ENCODE measurements around the gene SND1.
"Not testable (repeated sequence)": the region's sequence is repeated elsewhere in the genome, so short reads cannot be mapped to it uniquely, and the experiment has no call there.

Gene SND1

DNA sequence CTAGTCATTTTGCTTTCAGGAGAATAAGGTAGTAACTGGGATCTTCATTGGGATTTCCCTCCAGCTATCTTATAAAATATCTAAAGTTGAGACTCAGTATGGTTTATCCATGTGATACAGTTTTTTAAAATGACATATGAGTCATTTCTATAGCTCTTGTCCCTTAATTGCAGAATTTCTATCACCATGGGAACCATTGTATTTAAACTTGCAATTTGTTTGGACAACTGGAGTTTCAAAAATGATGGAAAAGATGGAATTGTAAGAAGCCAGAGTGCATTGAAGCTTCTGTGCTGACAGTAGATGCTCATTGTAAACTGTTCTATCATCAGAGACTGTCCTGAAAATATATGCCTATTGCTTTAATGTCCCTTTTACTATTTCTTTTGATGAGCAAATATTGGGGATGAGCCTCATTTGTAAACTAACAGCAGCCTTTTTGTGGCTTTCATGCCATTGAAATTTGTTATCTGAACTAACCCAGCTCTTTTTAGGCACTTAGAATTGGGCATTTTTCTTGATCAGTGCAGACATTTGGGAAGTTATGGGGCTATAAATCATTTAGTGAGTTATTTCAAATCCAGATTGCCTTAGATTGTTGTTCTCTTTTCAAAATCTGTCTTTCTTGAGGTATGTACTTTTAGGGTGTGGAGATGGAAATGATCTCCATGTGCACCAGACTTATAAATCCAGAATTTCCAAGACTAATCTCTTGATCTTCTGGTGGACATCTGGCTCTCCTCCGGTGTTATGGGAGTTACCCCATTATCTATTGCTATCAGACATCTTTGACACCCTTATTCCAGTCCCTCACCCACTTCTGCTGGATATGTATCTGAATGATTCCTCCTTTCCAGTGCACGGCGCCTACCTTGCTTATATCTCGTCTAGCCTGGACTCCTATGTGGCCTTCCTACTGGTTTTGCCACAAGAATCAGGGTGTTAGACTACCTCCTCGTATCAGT, 159.0 kb downstream of the SND1 start:
- no peak for DNase-seq

DNA sequence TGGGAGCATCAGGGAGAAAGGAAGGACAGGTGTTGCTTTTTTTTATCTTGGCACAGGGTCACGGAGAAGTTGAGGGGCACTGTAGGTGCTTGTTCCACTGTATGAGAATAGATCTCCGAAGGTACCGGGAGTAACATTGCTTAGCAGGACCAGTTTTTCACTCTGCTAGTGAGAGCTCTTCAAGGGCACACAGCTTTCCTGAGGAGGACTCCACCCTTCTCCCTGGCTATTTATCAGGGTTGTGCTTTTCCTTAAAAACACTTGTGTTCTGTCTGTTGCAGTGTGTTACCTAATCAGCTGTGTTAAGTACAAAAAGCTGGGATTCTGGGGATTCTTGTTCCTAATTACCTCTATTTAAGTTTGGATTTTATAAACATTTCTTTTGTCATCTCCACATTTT, 160.5 kb downstream of the SND1 start:
- no peak for DNase-seq

DNA sequence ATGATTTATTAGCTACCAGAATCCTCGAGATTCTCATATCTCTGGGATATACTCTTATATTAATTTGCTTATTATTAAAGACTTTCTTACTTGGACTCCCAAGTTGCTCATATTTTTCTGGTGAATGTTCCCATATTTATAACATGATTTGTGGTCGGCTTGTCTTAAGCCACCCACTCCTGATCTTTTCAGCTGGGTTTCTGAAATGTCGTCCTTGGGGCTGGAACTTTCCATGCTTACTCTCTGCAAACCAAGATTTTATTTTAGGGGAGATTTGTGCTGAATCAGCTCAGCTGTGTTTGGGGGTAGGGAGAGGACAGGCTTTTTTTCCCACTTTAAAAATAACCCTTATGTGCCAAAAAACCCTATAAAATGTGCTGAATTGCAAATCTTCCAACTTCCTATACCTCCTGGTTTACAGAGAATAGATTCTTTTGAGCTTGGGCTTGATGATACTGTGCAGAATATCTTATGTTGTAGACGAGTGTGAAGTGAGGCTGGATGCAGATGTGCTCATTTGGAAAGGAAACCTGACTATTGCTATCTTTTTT, 162.1 kb downstream of the SND1 start:
- no peak for DNase-seq

DNA sequence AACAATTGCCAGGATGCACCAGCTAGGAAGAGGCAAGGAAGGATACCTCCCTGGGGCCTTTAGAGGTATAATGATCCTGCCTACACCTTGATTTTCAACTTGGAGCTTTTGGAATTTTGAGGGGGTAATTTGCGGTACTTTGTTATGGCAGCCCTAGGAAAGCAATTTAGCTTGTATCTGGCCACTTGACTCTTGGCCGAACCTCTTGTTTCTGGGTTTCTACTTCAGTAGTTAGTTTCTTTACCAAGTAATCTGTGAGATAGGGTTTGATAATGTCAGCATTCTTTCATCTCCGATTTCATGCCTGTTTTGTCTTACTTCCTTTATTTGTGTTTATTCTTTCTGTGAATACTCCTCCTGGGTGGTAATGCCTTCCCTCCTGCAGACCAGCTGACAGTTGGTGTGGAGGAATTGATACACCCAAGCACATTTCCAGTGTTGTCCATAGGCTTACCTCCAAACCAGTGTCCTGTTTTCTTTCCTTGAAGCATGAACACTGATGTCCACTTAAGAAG, 163.7 kb downstream of the SND1 start:
- no peak for DNase-seq

DNA sequence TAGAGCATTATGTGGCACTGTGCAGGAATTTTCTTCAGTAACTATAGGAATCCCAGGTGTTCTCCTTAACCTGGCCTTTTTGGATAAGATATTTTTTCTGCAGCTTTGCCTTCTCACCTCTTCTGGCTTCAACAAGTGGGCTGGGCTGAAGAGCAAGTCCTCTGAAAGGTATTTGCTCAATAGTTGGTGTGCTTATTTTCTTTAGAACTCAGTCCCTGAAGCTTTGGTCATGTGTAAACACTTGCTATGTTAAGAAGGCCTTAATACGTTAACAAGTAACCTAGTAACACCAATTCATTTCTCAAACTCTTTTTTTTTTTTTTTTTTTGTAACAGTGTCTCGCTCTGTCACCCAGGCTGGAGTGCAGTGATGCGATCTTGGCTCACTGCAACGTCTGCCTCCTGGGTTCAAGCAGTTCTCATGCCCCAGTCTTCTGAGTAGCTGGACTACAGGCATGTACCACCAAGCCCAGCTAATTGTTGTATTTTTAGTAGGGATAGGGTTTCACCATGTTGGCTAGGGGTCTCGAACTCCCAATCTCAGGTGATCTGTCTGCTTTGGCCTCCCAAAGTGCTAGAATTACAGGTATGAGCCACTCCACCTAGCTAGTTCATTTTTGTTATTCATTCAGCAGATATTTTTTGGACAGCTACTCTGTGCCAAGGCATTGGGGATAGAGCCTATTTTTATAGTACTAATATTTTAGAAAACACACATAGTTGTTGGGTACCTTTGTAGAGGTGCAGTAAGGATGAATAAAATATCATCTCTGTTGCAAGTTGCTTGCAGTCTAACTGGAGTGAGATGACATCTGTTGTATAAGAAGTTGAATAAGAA, 164.6 kb downstream of the SND1 start:
- no peak for DNase-seq

DNA sequence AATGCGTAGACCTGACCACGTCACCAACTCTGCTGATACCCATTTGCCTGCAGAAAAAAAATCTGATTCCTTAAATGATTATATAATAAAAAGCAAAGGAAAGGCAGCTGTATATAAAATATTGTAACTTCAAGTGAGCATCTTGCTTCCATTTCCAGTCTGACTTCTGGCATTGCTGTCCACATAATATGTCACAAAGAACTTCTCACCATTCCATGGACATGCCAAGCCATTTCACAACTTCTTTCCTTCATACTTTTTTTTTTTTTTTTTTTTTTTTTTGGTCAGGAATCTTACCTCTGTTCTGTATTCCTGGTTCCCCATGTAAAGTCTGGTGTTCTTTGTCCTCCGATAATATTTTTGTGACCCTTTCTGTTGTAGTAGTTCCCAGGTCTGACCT, 165.5 kb downstream of the SND1 start:
- no peak for DNase-seq

DNA sequence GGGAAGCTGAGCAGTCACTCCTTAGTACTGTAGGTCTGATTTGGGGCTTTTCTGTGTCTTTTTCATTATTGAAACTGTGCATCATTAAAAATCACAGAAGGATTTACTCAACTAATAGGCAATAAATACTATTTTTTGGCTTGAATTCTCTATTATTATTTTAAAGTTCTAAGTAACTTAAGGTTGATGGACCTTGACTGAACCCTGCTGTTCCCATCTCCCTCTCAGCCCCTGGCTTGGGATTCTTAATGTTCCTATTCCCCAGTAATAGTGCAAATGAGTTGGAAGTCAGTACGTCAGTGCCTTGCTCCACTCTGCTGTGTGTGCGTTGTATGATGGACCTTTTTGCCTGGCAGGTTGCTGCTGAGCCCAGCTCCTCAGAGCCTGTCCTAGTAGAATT, 166.3 kb downstream of the SND1 start:
- DNase-seq: no peak

DNA sequence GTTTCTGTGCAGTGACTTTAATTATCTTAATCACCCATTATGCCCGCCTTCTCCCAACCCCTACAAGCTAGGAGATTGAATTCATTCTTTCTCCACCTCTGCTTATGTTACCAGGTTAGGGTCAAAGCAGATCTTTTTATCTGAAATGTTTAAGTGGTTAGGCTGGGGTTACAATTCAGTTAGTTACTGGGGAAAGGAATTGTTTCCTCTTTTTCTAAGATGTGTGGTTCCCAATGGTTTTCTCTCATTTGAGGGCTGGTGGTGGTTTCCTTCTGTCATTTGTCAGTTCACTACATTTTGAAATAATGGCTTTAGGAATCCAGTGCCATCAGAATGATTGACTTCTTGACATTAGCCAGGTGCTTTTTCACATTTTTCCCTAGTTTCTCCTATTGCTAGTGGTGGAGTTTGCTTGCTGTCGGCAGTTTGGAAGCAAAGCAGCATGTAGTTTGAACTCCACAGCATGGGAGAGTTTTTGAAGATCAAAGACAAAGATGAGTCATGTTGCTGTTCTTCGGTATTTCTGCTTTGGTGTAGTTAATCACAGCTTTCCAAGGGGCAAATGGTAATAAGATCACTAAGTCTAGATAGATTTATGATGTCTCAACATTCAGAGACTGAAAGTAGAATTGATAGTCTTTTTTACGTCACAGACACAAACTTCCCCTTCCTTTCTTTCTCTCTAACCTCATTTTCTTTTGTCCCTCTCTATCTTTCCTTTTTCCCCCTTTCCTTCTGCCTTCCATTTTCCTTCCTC, 168.2 kb downstream of the SND1 start:
- DNase-seq: no peak

DNA sequence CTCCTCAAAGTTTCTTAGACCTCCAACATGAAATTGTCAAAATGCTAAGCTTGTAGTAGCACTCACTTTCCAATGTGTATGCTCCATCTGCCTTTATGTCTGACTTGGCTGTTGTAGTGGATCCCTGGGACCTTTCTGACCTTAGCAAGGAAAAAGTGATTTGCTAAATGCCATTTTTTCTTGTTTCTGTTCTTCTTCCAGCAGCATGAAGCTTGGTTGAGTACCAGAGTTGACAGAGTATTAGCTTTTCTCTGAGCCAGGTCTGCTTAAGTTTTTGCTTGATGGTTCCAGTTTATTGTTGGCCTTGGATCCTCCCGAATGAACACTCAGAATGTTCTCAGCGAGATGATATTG, 168.7 kb downstream of the SND1 start:
- no peak for DNase-seq

DNA sequence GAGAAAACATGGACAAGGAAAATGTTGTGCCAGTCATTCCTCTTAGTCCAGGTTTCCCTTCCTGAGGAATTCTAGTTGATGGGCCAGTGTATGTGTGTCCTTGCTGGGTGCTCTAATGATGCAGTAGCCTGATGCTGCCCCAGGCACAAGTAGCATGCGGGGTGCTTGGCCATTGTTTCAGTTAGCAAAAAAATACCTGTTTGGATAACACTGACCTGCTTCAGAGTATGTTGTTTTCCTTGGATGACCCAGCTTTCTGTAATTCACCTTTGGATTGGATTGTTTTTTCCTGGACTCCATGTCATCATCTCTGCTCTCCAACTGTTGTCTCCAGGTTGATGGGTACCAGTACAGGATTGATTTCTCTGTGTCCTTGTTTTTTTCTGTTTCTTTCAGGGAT, 169.2 kb downstream of the SND1 start:
- DNase-seq: no peak

DNA sequence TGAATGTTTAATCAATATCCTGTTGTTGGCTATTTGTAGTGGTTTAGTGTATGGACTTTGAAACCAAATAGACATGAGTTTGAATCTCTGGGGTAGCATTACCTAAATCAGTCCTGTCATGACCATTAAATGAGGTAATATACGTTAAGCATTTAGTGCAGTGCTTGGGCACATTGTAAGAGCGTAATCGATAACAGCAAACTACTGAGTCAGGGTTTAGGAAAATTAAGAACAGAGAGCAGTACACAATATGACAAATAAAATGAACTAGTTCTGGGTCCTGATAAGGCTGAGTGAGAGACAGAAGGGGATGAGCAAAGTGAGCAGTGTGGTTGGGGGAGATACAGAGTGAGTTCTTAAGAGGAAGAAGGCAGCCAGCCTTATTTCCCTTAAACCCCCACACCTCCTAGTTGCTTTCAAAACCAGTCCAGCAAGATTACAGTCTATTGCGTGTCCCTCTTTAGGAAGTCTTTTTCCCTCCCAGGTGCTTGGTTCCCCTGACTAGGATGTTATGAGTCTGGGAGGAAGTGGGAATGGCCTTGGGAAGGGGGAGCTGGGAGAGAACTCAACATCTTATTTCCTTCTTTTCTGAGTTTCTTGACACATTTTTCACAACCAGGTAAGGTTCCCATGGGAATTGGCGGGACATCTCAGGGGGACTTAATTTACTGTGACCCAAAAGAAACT, 171.0 kb downstream of the SND1 start:
- no peak for DNase-seq

DNA sequence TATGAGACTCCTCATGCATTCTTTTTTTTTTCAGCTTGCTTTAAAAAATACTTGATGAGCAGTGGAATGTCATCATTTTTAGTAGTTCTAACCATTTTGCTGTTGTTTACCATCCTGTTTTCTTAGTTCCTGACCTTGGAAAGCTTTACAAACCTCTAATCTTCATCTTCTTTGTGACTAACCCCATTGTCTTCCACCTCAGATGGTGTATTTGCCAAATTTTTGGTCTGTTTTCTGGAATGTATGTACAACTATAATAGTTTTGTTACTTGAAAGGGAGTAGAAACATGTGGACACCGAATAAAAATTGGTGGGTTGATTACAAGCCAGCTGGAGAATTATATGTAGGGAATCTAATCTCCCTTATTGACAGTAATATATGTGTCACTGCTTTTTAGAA, 172.7 kb downstream of the SND1 start:
- no peak for DNase-seq

DNA sequence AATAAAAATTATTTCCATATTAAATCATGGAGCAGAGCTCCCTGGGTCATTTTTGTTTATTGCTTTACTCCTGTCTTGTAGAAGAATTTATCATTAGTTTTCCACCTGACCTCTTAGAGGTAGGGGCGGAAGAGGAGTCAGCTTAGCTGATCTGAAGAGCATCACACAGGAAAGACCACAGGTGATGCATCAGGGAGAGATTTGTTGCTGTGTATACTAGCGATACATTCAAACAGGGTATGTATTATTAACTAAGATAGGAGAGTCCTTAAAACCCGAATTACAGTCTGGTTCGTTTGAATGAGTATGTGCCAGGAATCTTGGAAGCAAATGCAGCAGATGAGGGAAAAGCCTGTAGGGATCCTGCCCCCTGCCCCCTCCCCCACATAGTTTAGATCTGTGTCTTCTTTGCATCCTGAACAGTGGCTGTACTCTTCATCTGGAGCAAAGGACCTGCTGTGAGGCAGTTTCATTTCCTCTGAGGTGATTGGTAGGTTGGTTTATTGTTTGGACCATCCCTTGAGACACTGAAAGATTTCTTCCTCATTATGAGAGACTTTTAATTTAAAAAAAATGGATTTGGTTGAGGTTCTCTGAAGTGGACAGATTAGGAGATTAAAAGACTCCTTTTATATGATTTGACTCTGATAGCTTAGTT, 177.0 kb downstream of the SND1 start:
- DNase-seq: no peak

DNA sequence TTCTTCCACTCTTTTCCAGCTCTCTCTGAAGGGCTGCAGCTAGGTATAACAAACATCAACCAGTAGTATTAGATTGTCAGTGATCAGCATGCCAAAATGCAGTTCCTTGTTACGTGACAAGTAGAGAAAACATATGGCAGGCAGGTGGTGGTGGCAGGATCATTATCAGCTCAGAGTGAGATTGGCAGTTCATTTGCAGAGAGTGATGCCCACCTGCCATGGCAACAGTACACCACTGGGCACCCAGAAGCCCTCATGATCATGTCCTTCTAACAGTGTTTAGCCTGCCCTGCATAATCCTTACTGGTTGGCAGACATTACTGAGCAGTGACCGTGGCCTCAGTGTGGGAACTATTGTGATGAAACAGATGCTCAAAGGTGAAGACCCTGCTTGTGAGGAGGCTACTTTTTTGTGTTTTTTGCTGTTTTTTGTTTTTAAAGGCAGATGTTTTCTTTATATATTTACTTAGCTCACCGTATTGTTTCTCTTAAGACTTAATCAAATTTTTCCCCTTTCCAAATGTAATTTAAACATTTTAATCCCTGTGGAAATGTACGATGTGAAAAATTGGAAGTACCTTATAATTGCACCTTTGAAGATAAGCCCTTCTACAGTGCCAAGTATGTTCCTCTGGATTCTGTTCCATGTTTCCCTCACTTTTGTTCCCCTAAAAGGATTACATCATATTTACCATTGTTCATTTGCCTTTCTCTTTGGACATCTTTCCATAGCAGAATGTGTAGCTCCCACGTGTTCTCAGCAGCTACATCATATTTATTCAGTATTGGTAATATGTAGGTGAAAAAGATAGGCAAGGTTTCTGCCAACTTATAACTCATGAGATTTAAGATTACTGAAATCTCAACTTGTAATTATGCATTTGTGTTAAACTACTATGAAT, 179.6 kb downstream of the SND1 start:
- DNase-seq: peak; percentile 57

DNA sequence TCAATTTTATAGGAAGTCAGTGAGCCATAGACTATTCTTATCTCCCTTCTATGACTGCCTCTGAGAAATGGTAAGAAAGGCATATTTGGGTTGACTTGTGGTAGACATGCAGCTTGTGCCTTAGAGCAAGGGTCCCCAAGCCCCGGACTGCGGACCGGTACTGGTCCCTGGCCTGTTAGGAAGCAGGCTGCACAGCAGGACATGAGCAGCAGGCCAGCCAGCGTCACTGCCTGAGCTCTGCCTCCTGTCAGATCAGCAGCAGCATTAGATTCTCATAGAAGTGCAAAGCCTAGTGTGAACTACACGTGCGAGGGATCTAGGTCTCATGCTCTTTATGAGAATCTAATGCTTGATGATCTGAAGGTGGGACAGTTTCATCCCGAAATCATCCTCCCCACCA, 180.6 kb downstream of the SND1 start:
- DNase-seq: no peak

DNA sequence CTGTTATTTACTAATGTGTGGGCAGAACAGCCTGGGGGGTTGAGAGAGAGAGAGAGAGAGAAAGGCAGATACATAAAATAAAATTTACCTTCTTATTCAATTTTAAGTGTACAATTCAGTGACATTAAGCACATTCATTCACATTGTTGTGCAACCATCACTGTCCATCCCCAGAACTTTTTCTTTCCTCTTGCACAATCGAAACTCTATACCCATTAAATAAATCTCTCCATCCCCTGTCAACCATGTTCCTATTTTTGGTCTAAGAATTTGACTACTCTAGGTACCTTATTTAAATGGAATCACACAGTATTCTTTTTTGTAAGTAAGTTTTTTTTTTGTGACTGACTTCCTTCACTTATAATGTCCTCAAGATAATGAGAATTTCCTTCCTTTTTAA, 181.6 kb downstream of the SND1 start:
- no peak for DNase-seq

DNA sequence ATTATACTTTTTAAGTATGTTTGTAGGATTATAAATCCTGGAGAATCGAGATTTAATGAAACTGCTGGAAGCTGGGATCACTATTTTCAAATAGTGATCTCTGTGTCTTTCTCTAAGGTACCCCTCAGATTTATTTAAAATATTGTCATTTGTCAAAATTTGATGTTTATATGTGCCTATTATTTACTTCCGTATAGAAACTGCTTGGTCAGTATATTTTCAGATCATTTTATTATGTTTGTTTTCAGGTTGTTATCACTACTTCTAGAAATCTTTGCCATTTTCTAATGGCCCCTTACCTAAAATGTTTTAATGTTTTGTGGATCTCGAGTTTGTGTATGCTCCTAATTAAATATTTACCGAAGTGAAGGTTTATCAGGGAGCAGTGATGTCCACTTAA, 183.7 kb downstream of the SND1 start:
- DNase-seq: no peak

DNA sequence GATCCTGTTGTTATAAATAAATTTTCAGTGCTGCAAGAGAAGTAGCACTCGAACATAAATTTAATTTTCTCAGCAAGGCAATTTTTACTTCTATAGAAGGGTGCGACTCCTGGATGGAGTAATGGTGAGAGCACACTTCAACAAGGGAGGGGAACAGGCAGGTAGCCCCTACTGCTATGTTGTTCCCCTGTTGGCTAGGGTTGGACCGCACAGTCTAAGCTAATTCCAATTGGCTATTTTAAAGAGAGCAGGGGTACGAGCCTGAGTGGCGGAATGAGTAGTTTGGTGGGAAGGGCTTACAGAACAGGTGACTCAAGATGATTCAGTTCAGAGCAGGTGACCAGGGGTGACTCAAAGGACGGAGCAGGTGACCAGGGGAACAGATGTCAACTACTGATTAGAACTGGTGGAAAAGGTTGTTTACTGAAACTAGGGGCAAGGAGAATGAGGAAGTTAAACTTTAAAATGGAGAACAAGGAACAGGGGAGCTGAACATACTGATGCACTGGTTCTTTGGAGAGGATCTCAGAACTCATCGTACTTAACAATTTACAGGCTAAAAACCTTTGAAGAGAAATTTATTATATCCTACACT, 185.9 kb downstream of the SND1 start:
- DNase-seq: not testable (repeated sequence)

DNA sequence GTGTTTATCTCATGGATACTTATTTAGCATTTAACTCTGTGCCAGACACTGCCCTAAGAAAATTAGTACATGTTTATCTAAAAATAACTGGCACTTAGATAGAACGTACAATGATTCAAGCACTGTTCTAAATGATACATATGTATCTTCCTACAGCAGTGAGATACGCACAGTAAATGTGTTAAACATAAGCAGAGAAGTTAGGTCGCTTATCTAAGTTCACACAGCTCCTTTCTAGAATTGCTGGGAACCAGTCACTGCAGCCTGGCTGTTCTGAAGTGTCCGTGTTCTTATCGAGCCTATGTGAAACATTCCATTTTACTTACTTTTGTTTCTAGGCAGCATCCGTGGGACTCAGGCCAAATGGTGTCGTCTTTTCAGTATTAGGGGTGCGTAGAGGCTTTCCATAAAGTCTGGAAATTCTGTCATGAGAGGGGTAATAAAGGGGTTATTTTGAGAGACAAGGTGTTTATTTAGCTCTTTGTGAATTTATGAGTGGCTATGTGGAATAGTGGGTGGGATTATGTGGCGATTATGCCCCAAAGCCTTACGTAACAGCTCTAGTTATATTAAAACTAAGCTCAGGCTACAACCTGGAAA, 186.9 kb downstream of the SND1 start:
- no peak for DNase-seq

Data from NCI-H2081 treated with DMSO at 0.1 percent for 48 hours (cell line).